GM23338 (cell line): ENCODE results near the gene GET4. TPM values are rescaled to one million over a fixed set of nuclear protein-coding genes. Genes with fewer than 3 reads are reported as not detected.

Experiments used
- ATAC-seq: fragments of 200-7000 bp; cut with Tn5 transposase; 3 replicates; pipeline ENCODE4 v1.9.1; 2020
- DNase-seq: peaks from one replicate; pipeline ENCODE4 v3.0.0-alpha.2; 2015; ENCODE audit warnings: low spot score
- H2AFZ ChIP-seq: fragments of 200-600 bp; sonication (generic); 2 replicates; pipeline ENCODE4 v1.8.0; 2016; ENCODE audit warnings: antibody characterized with exemption, mild to moderate bottlenecking, moderate library complexity
- H3F3A ChIP-seq: fragments of 200-600 bp; sonication (generic); replicated peaks from 2 replicates; pipeline ENCODE4 v1.8.0; 2017; ENCODE audit warnings: antibody characterized with exemption, mixed run types, low read depth
- H3K27ac ChIP-seq: fragments of 200-600 bp; sonication (generic); 2 replicates; pipeline ENCODE4 v1.6.1; 2016; ENCODE audit warnings: low read depth
- H3K27me3 ChIP-seq: fragments of 200-600 bp; sonication (generic); 2 replicates; pipeline ENCODE4 v1.8.0; 2016; ENCODE audit warnings: mild to moderate bottlenecking, mixed run types, moderate library complexity; ENCODE audit not compliant: insufficient read depth
- H3K36me3 ChIP-seq: fragments of 200-600 bp; sonication (generic); 2 replicates; pipeline ENCODE4 v1.8.0; 2016; ENCODE audit warnings: mild to moderate bottlenecking; ENCODE audit not compliant: insufficient read depth
- H3K4me1 ChIP-seq: fragments of 200-600 bp; sonication (generic); 2 replicates; pipeline ENCODE4 v1.8.0; 2016; ENCODE audit warnings: mild to moderate bottlenecking, moderate library complexity; ENCODE audit not compliant: insufficient read depth
- H3K4me2 ChIP-seq: fragments of 200-600 bp; sonication (generic); 2 replicates; pipeline ENCODE4 v1.7.1; 2017; ENCODE audit warnings: mixed run types
- H3K4me3 ChIP-seq: fragments of 200-600 bp; sonication (generic); 2 replicates; pipeline ENCODE4 v1.6.1; 2016; ENCODE audit warnings: mixed run types
- H3K79me2 ChIP-seq: fragments of 200-600 bp; sonication (generic); replicated peaks from 2 replicates; pipeline ENCODE4 v1.8.0; 2017; ENCODE audit warnings: mild to moderate bottlenecking; ENCODE audit not compliant: insufficient read depth
- H3K9me2 ChIP-seq: fragments of 200-600 bp; sonication (generic); 2 replicates; pipeline ENCODE4 v1.8.0; 2017; ENCODE audit not compliant: insufficient read depth
- H4K20me1 ChIP-seq: fragments of 200-600 bp; sonication (generic); replicated peaks from 2 replicates; pipeline ENCODE4 v1.8.0; 2017; ENCODE audit warnings: mild to moderate bottlenecking; ENCODE audit not compliant: insufficient read depth
- H3K27ac Mint-ChIP-seq: 2 replicates; pipeline ENCODE4 v1.8.0; 2020; ENCODE audit warnings: inconsistent platforms, mild to moderate bottlenecking, moderate library complexity, mixed read lengths
- H3K27me3 Mint-ChIP-seq: 3 replicates; pipeline ENCODE4 v1.8.0; 2022; ENCODE audit warnings: low read depth, mild to moderate bottlenecking, moderate library complexity, mixed read lengths, inconsistent platforms; ENCODE audit not compliant: insufficient read depth, poor library complexity
- H3K36me3 Mint-ChIP-seq: 3 replicates; pipeline ENCODE4 v1.8.0; 2021; ENCODE audit warnings: low read depth, mild to moderate bottlenecking, inconsistent platforms, moderate library complexity, mixed read lengths
- H3K4me1 Mint-ChIP-seq: 3 replicates; pipeline ENCODE4 v1.8.0; 2020; ENCODE audit warnings: mild to moderate bottlenecking, inconsistent platforms, mixed read lengths
- H3K4me3 Mint-ChIP-seq: 3 replicates; pipeline ENCODE4 v1.8.0; 2021; ENCODE audit warnings: moderate library complexity, mild to moderate bottlenecking, inconsistent platforms, mixed read lengths
- H3K9me3 Mint-ChIP-seq: 3 replicates; pipeline ENCODE4 v1.8.0; 2020; ENCODE audit warnings: moderate library complexity, mild to moderate bottlenecking, inconsistent platforms, mixed read lengths
- CREB1 ChIP-seq: fragments of 250-450 bp; sonication (Bioruptor Pico); IDR thresholded peaks from 2 replicates; pipeline ENCODE4 v1.5.0; 2020; ENCODE audit warnings: low read depth, mild to moderate bottlenecking, moderate library complexity
- POLR2AphosphoS5 ChIP-seq: IDR thresholded peaks from 2 replicates; pipeline ENCODE4 v1.6.1; 2016; ENCODE audit warnings: antibody characterized with exemption, low read depth
- polyA plus RNA-seq: library from polyadenylated mRNA; unstranded; fragments of >200 nt; fragmentation: Nextera tagmentation; extraction: Ambion mirVana; gene quantifications from 2 replicates; pipeline ENCODE4 v1.2.1, GENCODE V29; 2016
- total RNA-seq: library from RNA; depleted of rRNA; stranded (reverse); fragments of >200 nt; shearing (Covaris generic); gene quantifications from 2 replicates; pipeline ENCODE4 v1.2.3, GENCODE V29; 2014
- TF ChIP-seq, protein P1 (sequence below): IDR thresholded peaks from one replicate; pipeline ENCODE4 v1.6.1; 2018; ENCODE audit warnings: antibody characterized with exemption; ENCODE audit not compliant: unreplicated experiment
- TF ChIP-seq, protein P2 (sequence below): fragments of 250-450 bp; sonication (Bioruptor Pico); IDR thresholded peaks from 2 replicates; pipeline ENCODE4 v1.5.0; 2020; ENCODE audit warnings: mild to moderate bottlenecking, moderate library complexity

GET4 gene
- total and polyA plus RNA-seq, 2 experiments from 2014 or later, result 48.0 to 79.1 TPM

DNA sequence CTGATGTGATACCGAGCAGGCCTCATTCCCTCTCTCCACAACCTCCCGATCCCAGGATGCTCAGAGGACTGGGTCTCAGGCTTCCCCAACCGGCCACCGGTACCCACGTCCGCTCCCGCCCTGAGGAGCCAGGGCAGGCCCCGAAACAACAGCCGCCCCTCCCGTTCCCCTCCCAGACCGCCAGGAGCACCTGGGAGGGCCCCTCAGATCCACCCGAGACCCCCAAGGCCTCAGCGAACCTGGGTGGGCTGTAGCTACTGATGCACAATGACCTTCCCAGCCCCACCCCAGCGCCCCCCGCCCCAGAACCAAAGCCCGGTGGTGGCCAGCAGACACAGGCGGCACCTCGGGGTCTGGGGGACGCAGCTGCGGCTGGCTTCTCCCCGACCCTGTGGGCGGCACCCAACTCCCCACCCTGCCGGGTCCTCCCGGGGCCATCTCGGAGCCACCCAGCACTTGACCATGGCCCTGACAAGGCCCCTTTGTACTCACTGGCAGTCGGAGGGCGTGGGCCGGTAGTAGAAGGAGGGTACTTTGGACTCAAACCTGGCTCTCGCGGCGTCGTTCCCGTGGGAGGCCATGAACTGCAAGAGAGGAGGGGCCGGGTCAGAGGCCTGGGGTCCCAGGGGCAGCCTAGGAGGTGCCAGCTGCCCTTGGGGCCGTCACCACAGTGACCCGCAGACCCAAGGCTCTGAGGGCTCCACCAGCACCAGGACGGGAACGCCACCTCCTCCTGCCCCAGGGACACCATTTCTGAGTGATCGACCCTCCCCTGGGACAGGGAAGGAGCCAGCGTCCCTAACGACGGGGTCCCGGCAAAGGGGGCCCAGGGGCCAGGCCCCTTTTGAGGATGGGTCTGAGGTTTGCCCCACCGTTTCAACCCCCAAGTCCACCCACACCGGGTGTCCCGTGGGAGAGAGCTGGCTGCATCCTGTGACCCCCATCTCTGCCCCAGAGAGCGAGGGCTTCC, 50.0 kb downstream of the GET4 start:
- H3K4me1 ChIP-seq, result no peaks in the 10 kb centered on the region
- H3K36me3 ChIP-seq, result no peaks in the 10 kb centered on the region
- TF ChIP-seq POLR2AphosphoS5, result no peak
- TF ChIP-seq, protein P1, sequence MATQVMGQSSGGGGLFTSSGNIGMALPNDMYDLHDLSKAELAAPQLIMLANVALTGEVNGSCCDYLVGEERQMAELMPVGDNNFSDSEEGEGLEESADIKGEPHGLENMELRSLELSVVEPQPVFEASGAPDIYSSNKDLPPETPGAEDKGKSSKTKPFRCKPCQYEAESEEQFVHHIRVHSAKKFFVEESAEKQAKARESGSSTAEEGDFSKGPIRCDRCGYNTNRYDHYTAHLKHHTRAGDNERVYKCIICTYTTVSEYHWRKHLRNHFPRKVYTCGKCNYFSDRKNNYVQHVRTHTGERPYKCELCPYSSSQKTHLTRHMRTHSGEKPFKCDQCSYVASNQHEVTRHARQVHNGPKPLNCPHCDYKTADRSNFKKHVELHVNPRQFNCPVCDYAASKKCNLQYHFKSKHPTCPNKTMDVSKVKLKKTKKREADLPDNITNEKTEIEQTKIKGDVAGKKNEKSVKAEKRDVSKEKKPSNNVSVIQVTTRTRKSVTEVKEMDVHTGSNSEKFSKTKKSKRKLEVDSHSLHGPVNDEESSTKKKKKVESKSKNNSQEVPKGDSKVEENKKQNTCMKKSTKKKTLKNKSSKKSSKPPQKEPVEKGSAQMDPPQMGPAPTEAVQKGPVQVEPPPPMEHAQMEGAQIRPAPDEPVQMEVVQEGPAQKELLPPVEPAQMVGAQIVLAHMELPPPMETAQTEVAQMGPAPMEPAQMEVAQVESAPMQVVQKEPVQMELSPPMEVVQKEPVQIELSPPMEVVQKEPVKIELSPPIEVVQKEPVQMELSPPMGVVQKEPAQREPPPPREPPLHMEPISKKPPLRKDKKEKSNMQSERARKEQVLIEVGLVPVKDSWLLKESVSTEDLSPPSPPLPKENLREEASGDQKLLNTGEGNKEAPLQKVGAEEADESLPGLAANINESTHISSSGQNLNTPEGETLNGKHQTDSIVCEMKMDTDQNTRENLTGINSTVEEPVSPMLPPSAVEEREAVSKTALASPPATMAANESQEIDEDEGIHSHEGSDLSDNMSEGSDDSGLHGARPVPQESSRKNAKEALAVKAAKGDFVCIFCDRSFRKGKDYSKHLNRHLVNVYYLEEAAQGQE, result no peak
- no peak for TF ChIP-seq CREB1 (CRISPR knock-in tag)
- TF ChIP-seq, protein P2, sequence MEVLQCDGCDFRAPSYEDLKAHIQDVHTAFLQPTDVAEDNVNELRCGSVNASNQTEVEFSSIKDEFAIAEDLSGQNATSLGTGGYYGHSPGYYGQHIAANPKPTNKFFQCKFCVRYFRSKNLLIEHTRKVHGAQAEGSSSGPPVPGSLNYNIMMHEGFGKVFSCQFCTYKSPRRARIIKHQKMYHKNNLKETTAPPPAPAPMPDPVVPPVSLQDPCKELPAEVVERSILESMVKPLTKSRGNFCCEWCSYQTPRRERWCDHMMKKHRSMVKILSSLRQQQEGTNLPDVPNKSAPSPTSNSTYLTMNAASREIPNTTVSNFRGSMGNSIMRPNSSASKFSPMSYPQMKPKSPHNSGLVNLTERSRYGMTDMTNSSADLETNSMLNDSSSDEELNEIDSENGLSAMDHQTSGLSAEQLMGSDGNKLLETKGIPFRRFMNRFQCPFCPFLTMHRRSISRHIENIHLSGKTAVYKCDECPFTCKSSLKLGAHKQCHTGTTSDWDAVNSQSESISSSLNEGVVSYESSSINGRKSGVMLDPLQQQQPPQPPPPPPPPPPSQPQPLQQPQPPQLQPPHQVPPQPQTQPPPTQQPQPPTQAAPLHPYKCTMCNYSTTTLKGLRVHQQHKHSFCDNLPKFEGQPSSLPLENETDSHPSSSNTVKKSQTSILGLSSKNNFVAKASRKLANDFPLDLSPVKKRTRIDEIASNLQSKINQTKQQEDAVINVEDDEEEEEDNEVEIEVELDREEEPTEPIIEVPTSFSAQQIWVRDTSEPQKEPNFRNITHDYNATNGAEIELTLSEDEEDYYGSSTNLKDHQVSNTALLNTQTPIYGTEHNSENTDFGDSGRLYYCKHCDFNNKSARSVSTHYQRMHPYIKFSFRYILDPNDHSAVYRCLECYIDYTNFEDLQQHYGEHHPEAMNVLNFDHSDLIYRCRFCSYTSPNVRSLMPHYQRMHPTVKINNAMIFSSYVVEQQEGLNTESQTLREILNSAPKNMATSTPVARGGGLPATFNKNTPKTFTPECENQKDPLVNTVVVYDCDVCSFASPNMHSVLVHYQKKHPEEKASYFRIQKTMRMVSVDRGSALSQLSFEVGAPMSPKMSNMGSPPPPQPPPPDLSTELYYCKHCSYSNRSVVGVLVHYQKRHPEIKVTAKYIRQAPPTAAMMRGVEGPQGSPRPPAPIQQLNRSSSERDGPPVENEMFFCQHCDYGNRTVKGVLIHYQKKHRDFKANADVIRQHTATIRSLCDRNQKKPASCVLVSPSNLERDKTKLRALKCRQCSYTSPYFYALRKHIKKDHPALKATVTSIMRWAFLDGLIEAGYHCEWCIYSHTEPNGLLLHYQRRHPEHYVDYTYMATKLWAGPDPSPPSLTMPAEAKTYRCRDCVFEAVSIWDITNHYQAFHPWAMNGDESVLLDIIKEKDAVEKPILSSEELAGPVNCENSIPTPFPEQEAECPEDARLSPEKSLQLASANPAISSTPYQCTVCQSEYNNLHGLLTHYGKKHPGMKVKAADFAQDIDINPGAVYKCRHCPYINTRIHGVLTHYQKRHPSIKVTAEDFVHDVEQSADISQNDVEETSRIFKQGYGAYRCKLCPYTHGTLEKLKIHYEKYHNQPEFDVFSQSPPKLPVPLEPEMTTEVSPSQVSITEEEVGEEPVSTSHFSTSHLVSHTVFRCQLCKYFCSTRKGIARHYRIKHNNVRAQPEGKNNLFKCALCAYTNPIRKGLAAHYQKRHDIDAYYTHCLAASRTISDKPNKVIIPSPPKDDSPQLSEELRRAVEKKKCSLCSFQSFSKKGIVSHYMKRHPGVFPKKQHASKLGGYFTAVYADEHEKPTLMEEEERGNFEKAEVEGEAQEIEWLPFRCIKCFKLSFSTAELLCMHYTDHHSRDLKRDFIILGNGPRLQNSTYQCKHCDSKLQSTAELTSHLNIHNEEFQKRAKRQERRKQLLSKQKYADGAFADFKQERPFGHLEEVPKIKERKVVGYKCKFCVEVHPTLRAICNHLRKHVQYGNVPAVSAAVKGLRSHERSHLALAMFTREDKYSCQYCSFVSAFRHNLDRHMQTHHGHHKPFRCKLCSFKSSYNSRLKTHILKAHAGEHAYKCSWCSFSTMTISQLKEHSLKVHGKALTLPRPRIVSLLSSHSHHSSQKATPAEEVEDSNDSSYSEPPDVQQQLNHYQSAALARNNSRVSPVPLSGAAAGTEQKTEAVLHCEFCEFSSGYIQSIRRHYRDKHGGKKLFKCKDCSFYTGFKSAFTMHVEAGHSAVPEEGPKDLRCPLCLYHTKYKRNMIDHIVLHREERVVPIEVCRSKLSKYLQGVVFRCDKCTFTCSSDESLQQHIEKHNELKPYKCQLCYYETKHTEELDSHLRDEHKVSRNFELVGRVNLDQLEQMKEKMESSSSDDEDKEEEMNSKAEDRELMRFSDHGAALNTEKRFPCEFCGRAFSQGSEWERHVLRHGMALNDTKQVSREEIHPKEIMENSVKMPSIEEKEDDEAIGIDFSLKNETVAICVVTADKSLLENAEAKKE (CRISPR knock-in tag), result no peak
- no peaks in the 10 kb centered on the region for H3K9me3 Mint-ChIP-seq
- no peak for DNase-seq
- H3K9me2 ChIP-seq, result no peaks in the 10 kb centered on the region
- peaks cover 4% of the 10 kb centered on the region for H3K27me3 Mint-ChIP-seq
- H3F3A ChIP-seq, result no peaks in the 10 kb centered on the region
- no peaks in the 10 kb centered on the region for H3K36me3 Mint-ChIP-seq
- H3K27me3 ChIP-seq, result no peaks in the 10 kb centered on the region
- H3K4me3 ChIP-seq, result no peak overlapping the region
- H3K27ac ChIP-seq, result no peak overlapping the region
- H3K27ac Mint-ChIP-seq, result no peak overlapping the region
- no peak for ATAC-seq
- H2AFZ ChIP-seq, result no peak overlapping the region
- no peaks in the 10 kb centered on the region for H3K79me2 ChIP-seq
- H3K4me2 ChIP-seq, result no peak overlapping the region
- H3K4me3 Mint-ChIP-seq, result no peak overlapping the region
- H3K4me1 Mint-ChIP-seq, result no peaks in the 10 kb centered on the region; the same call in 2 of the 3 replicates
- no peaks in the 10 kb centered on the region for H4K20me1 ChIP-seq
